Smooth muscle cell of the coronary artery (primary cell): ENCODE data around the gene PAXX. TPM values are rescaled to one million over a fixed set of nuclear protein-coding genes. Genes with fewer than 3 reads are reported as not detected.

Experiments
- total RNA-seq: library from RNA; depleted of rRNA; stranded (reverse); fragments of >200 nt; gene quantifications from 2 replicates; pipeline ENCODE4 v1.2.3, GENCODE V29; 2014; ENCODE audit warnings: low replicate concordance

Gene PAXX, protein sequence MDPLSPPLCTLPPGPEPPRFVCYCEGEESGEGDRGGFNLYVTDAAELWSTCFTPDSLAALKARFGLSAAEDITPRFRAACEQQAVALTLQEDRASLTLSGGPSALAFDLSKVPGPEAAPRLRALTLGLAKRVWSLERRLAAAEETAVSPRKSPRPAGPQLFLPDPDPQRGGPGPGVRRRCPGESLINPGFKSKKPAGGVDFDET
- total RNA-seq, result 4.6 and 11.6 TPM in 2 replicates

DNA sequence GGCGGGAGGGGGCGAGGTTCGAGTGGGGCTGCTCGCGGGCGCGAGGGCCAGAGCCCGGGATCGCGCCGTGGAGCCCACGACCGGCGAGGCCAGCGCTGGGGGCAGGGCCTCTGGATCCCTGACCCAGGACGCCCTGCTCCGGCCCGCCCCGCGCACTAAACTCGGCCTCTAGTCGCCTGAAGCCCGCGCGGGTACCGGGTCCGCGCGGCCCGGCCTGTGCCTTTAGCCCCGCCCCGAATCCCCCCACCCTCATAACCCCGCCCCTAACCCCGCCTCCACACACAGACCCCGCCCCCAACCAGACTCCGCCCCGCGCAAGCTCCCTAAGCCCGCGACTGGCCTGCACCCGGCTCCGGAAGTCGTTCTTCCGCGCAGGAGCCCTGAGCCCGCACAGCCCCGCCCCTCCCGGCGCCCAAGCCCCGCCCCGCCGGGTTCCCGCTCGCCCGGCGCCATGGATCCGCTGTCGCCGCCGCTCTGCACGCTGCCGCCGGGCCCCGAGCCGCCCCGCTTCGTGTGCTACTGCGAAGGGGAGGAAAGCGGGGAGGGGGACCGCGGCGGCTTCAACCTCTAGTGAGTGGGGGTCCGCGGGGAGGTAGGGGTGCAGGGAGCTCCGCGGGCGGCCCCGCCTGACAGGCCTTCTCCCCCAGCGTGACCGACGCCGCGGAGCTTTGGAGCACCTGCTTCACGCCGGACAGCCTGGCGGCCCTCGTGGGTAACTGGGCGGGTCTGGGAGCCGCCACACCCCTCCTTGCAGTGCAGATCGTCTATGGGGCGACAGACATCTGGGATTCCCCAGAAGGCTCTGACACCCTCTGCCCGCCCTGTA is at the start of gene PAXX:
Gene PAXX (plus strand): TSS at position 430 of the 826 bp plus-strand sequence. CDS start 22 bp downstream, at position 452.

DNA sequence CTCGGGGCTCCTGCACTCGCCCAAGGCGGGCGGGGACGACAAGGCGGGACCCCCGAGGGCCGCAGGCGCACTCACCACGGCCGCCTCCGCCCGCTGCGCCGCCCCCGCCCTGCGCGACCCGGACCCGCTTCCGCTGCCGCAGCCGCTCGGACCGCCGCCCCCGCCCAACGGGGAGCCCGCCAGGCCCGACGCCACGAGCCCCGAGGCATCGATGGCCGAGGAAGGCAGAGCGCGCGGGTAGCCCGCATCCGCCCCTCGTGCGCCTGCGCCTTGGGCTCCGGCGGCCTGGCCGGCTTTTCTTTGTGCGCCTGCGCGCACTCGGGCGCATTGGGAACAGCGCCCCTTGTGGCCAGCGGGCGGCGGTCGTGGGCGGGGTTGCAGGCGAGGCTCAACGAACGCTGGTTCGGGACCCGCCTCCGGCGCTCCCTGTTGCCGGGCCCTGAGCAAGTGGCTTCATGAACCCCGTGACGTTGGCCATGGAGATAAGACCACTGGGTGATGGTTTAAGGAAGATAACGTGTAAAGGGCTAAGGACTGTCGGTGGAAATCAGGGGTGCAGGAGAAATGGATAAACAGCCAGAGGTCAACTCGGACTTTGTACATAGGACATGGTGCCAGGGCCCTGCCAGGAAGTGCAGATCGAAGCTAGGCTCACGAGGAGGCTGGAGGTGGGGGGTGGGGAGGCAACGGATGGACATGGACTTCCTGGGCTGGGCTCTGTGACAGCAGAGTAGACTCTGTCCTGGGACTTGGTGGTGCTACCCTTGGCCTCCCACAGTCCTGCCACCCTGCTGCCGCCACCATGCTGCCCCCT is 47.5 kb upstream of the PAXX start, which contains the start of the genes C8G and FBXW5:
Gene C8G (plus strand): TSS at position 725 of the 814 bp plus-strand sequence. CDS start 78 bp downstream, at position 803.
Gene FBXW5 (minus strand): TSS at position 220 of the 814 bp plus-strand sequence. CDS start 655 bp downstream, outside the sequence.

DNA sequence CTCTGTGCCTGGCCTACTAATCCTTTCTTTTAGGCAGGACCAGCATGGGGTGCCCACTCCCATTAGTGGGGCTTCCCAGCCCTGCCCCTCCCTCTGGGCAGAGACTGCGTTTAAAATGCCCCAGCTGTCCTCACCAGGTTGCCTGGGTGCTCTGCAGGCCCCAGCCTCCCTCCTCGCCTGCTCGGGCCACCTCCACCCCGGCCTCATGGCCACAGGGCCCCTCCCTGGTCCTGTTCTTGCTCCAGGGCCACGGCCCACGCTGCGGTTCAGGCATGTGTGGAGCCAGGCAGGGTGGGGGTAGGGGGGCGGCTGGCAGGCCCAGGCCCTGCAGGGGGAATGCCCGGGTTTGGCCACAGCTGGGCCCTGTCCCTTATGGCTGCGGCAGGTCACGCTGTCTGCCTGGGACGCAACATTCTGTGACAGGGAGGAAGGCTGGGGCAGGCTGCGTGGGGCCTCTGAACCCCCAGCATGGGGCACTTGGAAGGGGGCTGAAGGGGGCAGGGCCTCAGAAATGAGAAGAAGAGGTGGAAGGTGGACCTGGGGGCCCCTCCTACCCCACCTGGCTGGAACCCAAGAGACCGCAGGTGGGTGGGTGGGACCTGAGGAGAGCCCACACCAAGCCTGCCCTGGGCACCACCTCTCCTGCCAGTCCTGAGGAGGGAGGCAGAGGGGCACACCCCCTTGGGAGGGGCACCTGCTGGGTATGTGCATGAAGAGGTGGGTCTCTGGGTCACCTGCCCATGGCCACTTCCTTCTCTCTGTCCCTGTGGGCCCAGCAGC is 40.5 kb upstream of the PAXX start, which contains the start of gene LCN12:
Gene LCN12 (plus strand): TSS at position 733 of the 780 bp plus-strand sequence. CDS start 55 bp downstream, outside the sequence.

DNA sequence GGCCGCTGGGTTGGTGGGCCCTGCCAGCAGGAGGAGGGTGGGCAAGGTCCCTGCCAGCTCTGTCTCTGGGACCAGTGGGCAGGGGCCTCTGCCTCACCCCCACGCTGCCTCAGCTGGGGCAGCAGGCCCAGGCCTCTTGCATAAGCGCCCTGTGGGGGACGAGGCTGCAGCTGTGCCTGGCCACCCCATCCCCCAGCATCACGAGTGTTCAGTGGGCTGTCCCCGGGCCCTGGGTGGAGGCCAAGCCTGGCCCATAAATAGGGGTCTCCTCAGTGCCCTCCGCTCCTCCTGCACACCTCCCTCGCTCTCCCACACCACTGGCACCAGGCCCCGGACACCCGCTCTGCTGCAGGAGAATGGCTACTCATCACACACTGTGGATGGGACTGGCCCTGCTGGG is 15.0 kb upstream of the PAXX start, which contains the start of gene PTGDS:
Gene PTGDS (plus strand): TSS at position 282 of the 400 bp plus-strand sequence. CDS start 75 bp downstream, at position 357.

DNA sequence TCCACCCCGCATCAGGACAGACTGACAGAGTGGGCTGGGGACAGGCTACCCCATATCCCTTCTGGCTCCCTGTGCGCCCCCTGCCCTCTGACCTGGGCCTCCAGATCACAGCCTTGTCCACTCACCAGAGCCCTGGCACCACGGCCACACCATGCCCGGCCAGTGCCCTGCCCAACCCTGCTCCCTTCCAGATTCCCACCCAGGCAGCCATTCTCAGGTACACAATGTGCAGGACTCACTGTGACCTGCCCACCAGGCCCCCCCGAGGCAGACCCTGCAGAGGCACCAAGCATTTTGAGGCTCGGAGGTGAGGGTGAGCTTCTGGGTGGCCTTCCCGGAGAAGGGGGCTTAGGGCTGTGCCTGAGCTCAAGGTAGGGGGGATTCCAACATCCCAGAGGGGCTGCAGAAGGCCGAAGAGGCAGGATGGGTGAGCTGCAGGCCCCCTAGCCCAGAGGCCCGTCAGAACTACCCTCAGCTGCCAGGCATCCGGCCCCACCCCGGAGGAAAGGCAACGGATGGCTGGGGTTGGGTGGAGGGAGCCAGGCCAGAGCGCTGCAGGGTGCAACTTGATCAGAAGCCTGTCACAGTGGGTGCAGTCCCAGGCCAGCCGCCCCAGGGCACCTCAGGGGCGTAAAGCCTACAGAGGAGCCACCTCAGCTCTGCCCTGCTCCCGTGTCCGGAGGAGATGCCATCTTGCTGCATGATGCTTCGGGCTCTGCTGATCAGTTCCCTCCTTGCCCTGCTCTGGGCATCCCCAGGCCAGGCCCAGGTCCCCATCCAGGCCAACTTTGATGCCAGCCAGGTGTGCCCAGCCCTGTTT is 9.8 kb upstream of the PAXX start, which contains the start of gene LCNL1:
Gene LCNL1 (plus strand): TSS at position 762 of the 820 bp plus-strand sequence. CDS start 594 bp downstream, outside the sequence.

DNA sequence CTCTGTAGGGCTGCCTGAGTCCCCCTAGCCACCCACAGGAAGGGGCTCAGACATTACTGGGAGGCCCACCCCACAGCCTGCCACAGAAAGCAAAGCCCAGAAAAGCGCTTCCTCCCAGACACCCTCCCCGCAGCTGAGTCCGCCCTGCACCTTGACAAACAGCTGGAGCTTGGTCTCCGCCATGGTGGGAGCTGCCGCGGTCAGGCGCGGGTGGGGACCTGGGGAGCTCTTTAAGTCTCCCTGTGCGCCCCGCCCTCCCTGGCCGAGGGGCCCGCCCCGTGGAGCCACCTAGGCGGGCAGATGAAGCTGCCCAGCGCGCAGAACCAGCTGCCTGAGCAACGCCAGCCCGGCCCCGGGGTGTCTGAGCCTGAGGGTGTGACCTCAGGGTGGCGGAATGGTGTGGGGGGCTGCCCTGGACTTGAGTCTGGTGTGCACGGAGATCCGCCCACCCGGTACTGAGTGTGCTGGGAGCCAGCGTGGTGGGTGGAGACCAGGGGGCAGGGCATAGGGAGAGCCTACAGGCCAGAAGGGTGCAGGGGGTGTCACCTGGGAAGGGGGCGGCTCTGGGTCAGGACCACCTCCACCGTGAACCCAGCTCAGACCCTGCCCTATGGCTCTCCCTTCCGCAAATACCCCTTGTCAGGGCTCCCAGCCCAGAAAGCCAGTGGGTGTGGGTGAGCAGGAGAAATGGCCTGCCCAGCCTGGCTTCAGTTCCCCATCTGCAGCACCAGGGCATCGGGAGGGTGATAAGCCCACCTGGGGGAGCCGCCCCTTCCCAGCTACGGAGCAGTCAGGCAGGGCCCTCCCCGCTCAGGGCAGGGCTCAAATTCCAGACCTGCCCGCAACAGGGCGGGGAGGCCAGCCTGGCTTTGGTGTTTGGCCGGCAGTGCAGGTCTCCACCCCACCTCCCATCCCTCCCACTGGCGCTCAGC is 4.4 kb downstream of the PAXX start, which contains the start of gene CLIC3:
Gene CLIC3 (minus strand): TSS at position 208 of the 932 bp plus-strand sequence. CDS start 25 bp downstream, at position 183.

DNA sequence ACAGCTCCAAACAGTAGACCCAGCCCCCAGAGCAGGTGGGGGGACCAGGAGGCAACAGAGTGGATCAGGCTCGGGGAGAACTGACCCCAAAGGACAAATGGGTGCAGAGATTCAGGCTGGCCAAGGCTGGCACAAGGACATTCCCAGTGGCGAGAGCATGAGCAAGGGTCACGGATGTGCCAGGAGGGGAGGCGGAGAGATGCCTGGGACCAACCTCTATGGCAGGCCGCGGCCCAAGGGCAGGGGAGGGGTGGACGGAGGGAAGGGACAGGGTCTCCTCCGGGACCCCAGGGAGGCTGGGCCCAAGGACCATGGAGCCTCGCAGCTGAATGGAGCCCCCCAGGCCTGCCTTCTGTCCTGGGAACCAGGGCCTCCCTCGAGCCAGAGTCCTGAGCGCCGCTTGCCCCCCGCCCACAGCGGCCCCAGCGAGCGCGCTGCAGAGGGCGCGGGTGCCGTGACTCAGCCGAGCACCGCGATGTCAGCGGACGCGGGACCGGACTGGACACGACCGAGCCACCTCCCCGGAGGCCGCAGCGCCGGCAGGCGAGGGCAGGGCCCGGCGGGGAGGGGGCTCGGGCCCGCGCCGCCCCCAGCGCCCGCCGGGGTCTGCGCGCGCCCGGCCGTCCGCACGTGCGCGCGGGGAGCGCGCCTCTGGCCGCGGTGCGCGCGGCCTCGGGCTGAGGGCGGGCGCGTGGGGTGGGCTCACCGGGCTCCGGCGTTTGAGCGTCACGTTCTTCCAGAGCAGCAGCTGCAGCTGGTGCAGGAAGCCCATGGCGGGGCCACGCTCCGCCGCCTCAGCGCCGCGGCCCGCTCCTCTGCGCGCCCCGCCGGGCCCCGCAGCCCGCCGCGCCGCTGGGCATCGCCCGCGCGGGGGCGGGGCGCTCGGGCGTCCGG is 35.4 kb downstream of the PAXX start, which contains the start of gene ABCA2:
Gene ABCA2 (minus strand): TSS at position 869 of the 894 bp plus-strand sequence. CDS start 97 bp downstream, at position 772.

DNA sequence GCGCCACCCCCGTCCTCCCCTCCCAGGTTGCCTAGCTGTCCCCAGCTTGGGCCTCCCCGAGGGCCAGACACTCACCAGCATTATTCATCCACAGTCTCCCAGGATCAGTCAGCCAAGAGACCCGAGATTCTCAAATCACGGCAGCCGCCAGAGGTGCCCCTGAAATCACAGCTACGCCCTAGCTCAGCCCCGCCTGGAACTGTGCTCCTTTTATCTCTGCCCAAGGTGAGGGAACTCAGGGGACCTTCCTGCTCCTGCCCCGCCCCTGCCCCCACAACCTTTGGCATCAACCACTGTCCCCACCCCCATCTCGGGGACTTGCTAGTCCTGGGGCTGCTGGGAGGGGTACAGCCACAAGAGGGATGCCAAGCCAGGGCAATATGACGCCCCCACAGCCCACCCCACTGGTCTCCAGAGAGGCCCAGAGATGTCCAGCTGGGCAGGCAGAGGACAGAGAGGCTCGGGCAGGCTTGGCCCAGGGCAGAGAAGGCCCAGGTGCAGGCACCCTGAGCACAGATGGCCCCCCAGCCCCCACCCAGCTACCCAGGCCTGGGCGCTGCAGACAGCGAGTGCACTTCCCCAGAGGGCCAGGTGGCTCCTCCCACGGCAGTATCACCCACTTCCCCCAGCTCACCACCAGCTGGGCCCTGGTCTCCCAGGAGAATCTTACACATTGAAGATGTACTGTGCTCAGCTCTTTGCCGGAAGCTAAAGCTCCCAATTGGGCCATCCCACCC is 39.9 kb downstream of the PAXX start, which contains the start of gene FUT7:
Gene FUT7 (minus strand): TSS at position 185 of the 737 bp plus-strand sequence. CDS start 97 bp downstream, at position 88.

Other genes with a start within 250 kb of the PAXX start
- not detected in 2 replicates for gene LCN10, start 249.5 kb upstream of the PAXX start, total RNA-seq
- not detected in 2 replicates for gene LCN6, start 243.9 kb upstream of the PAXX start, total RNA-seq
- not detected in 2 replicates for gene LCN8, start 234.2 kb upstream of the PAXX start, total RNA-seq
- not detected in 2 replicates for gene LCN15, start 227.9 kb upstream of the PAXX start, total RNA-seq
- 36.9 and 88.0 TPM in 2 replicates for gene TMEM141, start 201.1 kb upstream of the PAXX start, total RNA-seq
- 0.30 and 2.2 TPM in 2 replicates for gene CCDC183, start 196.1 kb upstream of the PAXX start, total RNA-seq
- gene RABL6, start 184.5 kb upstream of the PAXX start, total RNA-seq, result 45.7 and 60.1 TPM in 2 replicates
- 0.90 and 1.6 TPM in 2 replicates for gene AJM1, start 149.9 kb upstream of the PAXX start, total RNA-seq
- gene PHPT1, start 143.0 kb upstream of the PAXX start, total RNA-seq, result 229 and 269 TPM in 2 replicates
- 0.59 and 0.75 TPM in 2 replicates for gene MAMDC4, start 140.1 kb upstream of the PAXX start, total RNA-seq
- 483 and 575 TPM in 2 replicates for gene EDF1, start 126.1 kb upstream of the PAXX start, total RNA-seq
- 6.7 and 9.3 TPM in 2 replicates for gene TRAF2, start 105.9 kb upstream of the PAXX start, total RNA-seq
- gene FBXW5, start 47.7 kb upstream of the PAXX start, total RNA-seq, result 139 and 223 TPM in 2 replicates
- not detected in 2 replicates for gene C8G, start 47.2 kb upstream of the PAXX start, total RNA-seq
- gene LCN12, start 40.1 kb upstream of the PAXX start, total RNA-seq, result not detected in 2 replicates
- gene PTGDS, start 14.9 kb upstream of the PAXX start, total RNA-seq, result 1.1 and 33.0 TPM in 2 replicates
- 0.15 and 6.1 TPM in 2 replicates for gene LCNL1, start 9.4 kb upstream of the PAXX start, total RNA-seq
- 1.3 and 4.6 TPM in 2 replicates for gene CLIC3, start 4.1 kb downstream of the PAXX start, total RNA-seq
- 13.4 and 39.3 TPM in 2 replicates for gene ABCA2, start 35.8 kb downstream of the PAXX start, total RNA-seq
- not detected in 2 replicates for gene FUT7, start 39.7 kb downstream of the PAXX start, total RNA-seq
- 9.5 and 11.6 TPM in 2 replicates for gene NPDC1, start 53.8 kb downstream of the PAXX start, total RNA-seq
- not detected in 2 replicates for gene ENTPD2, start 61.6 kb downstream of the PAXX start, total RNA-seq
- under 0.01 and 2.2 TPM in 2 replicates for gene SAPCD2, start 78.1 kb downstream of the PAXX start, total RNA-seq
- gene UAP1L1, start 85.1 kb downstream of the PAXX start, total RNA-seq, result 12.3 and 12.9 TPM in 2 replicates
- 69.0 and 76.6 TPM in 2 replicates for gene MAN1B1, start 94.6 kb downstream of the PAXX start, total RNA-seq
- 93.0 and 99.2 TPM in 2 replicates for gene DPP7, start 122.3 kb downstream of the PAXX start, total RNA-seq
- gene GRIN1, start 146.7 kb downstream of the PAXX start, total RNA-seq, result under 0.01 TPM in 1 of 2 replicates, not detected in the other
- gene LRRC26, start 177.6 kb downstream of the PAXX start, total RNA-seq, result not detected in 2 replicates
- gene TMEM210, start 179.6 kb downstream of the PAXX start, total RNA-seq, result not detected in 2 replicates
- 20.3 and 24.0 TPM in 2 replicates for gene ANAPC2, start 196.1 kb downstream of the PAXX start, total RNA-seq
- 52.3 and 82.1 TPM in 2 replicates for gene SSNA1, start 196.3 kb downstream of the PAXX start, total RNA-seq
- 1.5 and 4.6 TPM in 2 replicates for gene TPRN, start 208.3 kb downstream of the PAXX start, total RNA-seq
- 23.2 and 25.3 TPM in 2 replicates for gene TMEM203, start 213.2 kb downstream of the PAXX start, total RNA-seq
- 1.6 and 3.2 TPM in 2 replicates for gene NDOR1, start 213.3 kb downstream of the PAXX start, total RNA-seq
- not detected in 2 replicates for gene RNF208, start 229.8 kb downstream of the PAXX start, total RNA-seq
- gene CYSRT1, start 232.8 kb downstream of the PAXX start, total RNA-seq, result 0.12 and 0.30 TPM in 2 replicates
- gene RNF224, start 235.1 kb downstream of the PAXX start, total RNA-seq, result under 0.01 TPM in 1 of 2 replicates, not detected in the other
- not detected in 2 replicates for gene SLC34A3, start 238.5 kb downstream of the PAXX start, total RNA-seq
- 117 and 143 TPM in 2 replicates for gene TUBB4B, start 248.9 kb downstream of the PAXX start, total RNA-seq